Astrocyte (in vitro differentiated cells and primary cell): Measurements from ENCODE around the gene PLEKHA8.

Source experiments
- EZH2 ChIP-seq: IDR thresholded peaks from 2 replicates; pipeline ENCODE4 v1.6.1; 2012; ENCODE audit warnings: mild to moderate bottlenecking, low read length, inconsistent platforms; ENCODE audit not compliant: insufficient read depth
- TF ChIP-seq, protein P1 (sequence below): IDR thresholded peaks from 2 replicates; pipeline ENCODE4 v1.5.1; 2011; ENCODE audit warnings: low read depth, mild to moderate bottlenecking, inconsistent platforms, low read length, moderate library complexity; ENCODE audit not compliant: insufficient read depth

DNA sequence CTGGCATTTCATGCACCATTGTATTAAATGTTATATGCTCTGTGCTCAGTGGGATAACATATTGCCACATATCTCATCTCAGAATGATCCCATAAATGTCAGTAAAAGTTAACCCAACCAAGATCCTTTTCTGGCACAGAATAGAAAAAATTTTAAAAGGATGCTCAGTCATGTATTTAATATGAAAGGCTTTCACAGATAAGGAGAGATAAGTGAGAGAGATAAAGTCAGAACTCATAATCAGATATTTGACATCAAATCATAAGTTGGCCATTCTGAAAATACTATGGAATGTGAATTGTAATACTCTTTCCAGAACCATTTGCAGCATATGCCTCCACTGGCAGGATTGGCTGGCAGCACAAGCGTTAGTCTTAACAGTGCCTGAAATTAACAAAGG, 38.5 kb downstream of the PLEKHA8 start:
- no peak for TF ChIP-seq EZH2
- TF ChIP-seq, protein P1, sequence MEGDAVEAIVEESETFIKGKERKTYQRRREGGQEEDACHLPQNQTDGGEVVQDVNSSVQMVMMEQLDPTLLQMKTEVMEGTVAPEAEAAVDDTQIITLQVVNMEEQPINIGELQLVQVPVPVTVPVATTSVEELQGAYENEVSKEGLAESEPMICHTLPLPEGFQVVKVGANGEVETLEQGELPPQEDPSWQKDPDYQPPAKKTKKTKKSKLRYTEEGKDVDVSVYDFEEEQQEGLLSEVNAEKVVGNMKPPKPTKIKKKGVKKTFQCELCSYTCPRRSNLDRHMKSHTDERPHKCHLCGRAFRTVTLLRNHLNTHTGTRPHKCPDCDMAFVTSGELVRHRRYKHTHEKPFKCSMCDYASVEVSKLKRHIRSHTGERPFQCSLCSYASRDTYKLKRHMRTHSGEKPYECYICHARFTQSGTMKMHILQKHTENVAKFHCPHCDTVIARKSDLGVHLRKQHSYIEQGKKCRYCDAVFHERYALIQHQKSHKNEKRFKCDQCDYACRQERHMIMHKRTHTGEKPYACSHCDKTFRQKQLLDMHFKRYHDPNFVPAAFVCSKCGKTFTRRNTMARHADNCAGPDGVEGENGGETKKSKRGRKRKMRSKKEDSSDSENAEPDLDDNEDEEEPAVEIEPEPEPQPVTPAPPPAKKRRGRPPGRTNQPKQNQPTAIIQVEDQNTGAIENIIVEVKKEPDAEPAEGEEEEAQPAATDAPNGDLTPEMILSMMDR = no peak
